SK-N-SH treated with all-trans-retinoic acid at 6 μM for 48 hours (cell line): ENCODE results near the gene MPC1.
"Not testable (repeated sequence)": the region's sequence is repeated elsewhere in the genome, so short reads cannot be mapped to it uniquely, and the experiment has no call there.

Source experiments
- ATAC-seq: fragments of 200-7000 bp; cut with Tn5 transposase; 3 replicates; pipeline ENCODE4 v1.9.1; 2020; ENCODE audit warnings: mild to moderate bottlenecking, moderate library complexity
- BACH2 ChIP-seq: fragments of 250-450 bp; sonication (Bioruptor Pico); IDR thresholded peaks from 2 replicates; pipeline ENCODE4 v1.9.0; 2021; ENCODE audit warnings: mild to moderate bottlenecking, borderline replicate concordance
- CSDC2 ChIP-seq: fragments of 250-450 bp; sonication (Bioruptor Pico); IDR thresholded peaks from 2 replicates; pipeline ENCODE4 v1.5.0; 2020; ENCODE audit warnings: mild to moderate bottlenecking, moderate library complexity
- ESRRG ChIP-seq: fragments of 250-450 bp; sonication (Bioruptor Pico); IDR thresholded peaks from 2 replicates; pipeline ENCODE4 v1.6.1; 2021; ENCODE audit warnings: mild to moderate bottlenecking
- ISL1 ChIP-seq: fragments of 250-450 bp; sonication (Bioruptor Pico); IDR thresholded peaks from 2 replicates; pipeline ENCODE4 v2.1.2; 2022; ENCODE audit warnings: mild to moderate bottlenecking, moderate library complexity
- OSR1 ChIP-seq: fragments of 250-450 bp; sonication (Bioruptor Pico); IDR thresholded peaks from 2 replicates; pipeline ENCODE4 v1.8.0; 2022; ENCODE audit warnings: moderate library complexity, mild to moderate bottlenecking, inconsistent platforms
- PPARA ChIP-seq: fragments of 250-450 bp; sonication (Bioruptor Pico); IDR thresholded peaks from 2 replicates; pipeline ENCODE4 v1.5.0; 2020; ENCODE audit warnings: mild to moderate bottlenecking, borderline replicate concordance
- SNAI2 ChIP-seq: fragments of 250-450 bp; sonication (Bioruptor Pico); IDR thresholded peaks from 2 replicates; pipeline ENCODE4 v1.5.0; 2020; ENCODE audit warnings: mild to moderate bottlenecking, moderate library complexity
- TCF4 ChIP-seq: fragments of 250-450 bp; sonication (Bioruptor Pico); IDR thresholded peaks from 2 replicates; pipeline ENCODE4 v1.8.0; 2021; ENCODE audit warnings: mild to moderate bottlenecking, moderate library complexity, borderline replicate concordance
- TOX ChIP-seq: fragments of 250-450 bp; sonication (Bioruptor Pico); IDR thresholded peaks from 2 replicates; pipeline ENCODE4 v1.8.0; 2021; ENCODE audit warnings: mild to moderate bottlenecking, moderate library complexity, borderline replicate concordance
- ZFP3 ChIP-seq: fragments of 250-450 bp; sonication (Bioruptor Pico); IDR thresholded peaks from 2 replicates; pipeline ENCODE4 v1.5.0; 2020; ENCODE audit warnings: mild to moderate bottlenecking, moderate library complexity
- ZFP30 ChIP-seq: fragments of 450-650 bp; formaldehyde crosslinking; IDR thresholded peaks from 2 replicates; pipeline ENCODE4 v1.5.0; 2022; ENCODE audit warnings: mild to moderate bottlenecking, moderate library complexity
- ZNF565 ChIP-seq: fragments of 450-650 bp; formaldehyde crosslinking; conservative IDR thresholded peaks from 2 replicates; pipeline ENCODE4 v1.5.0; 2020; ENCODE audit warnings: low read depth, mild to moderate bottlenecking, moderate library complexity
- ZNF70 ChIP-seq: fragments of 450-650 bp; formaldehyde crosslinking; IDR thresholded peaks from 2 replicates; pipeline ENCODE4 v1.5.0; 2020; ENCODE audit warnings: mild to moderate bottlenecking, moderate library complexity
- ZNF8 ChIP-seq: fragments of 450-650 bp; formaldehyde crosslinking; IDR thresholded peaks from 2 replicates; pipeline ENCODE4 v1.5.0; 2020; ENCODE audit warnings: mild to moderate bottlenecking, moderate library complexity
- TF ChIP-seq, protein P1 (sequence below): fragments of 250-450 bp; sonication (Bioruptor Pico); IDR thresholded peaks from 2 replicates; pipeline ENCODE4 v1.8.0; 2021; ENCODE audit warnings: low read depth, mild to moderate bottlenecking, moderate library complexity, borderline replicate concordance
- TF ChIP-seq, protein P2 (sequence below): fragments of 250-450 bp; sonication (Bioruptor Pico); IDR thresholded peaks from 2 replicates; pipeline ENCODE4 v1.5.1; 2020; ENCODE audit warnings: low read depth, mild to moderate bottlenecking, moderate library complexity
- TF ChIP-seq, protein P3 (sequence below): fragments of 250-450 bp; sonication (Bioruptor Pico); IDR thresholded peaks from 2 replicates; pipeline ENCODE4 v1.8.0; 2020; ENCODE audit warnings: mild to moderate bottlenecking, moderate library complexity, borderline replicate concordance
- TF ChIP-seq, protein P4 (sequence below): fragments of 250-450 bp; sonication (Bioruptor Pico); IDR thresholded peaks from 2 replicates; pipeline ENCODE4 v1.5.0; 2020; ENCODE audit warnings: mild to moderate bottlenecking, moderate library complexity

The MPC1 gene

DNA sequence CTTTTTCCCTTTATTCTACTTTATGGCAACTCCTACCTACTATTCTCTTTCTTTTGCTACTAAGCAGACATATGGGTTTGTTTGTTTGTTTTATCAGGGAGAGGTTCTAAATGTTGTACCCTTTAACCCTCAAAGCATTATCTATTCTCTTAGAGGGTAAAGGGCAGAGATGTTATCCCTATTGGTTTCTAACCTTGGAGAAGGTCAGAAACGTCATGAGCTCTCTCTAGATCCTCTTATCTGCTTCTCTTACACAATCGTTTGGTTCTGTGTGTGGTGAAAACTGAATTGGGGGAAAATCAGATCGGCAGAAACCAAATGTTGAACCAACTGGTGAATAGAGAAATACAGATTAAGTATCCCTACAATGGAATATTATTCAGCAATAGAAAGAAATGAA is 6.4 kb upstream of the MPC1 start:
- TF ChIP-seq OSR1 (CRISPR knock-in tag) (no peak), ZNF70 (CRISPR knock-in tag) (no peak), ZNF565 (CRISPR knock-in tag) (no peak), PPARA (no peak), ZFP3 (CRISPR knock-in tag) (no peak), ZFP30 (CRISPR knock-in tag) (no peak), TCF4 (CRISPR knock-in tag) (no peak)
- TF ChIP-seq, protein P1, sequence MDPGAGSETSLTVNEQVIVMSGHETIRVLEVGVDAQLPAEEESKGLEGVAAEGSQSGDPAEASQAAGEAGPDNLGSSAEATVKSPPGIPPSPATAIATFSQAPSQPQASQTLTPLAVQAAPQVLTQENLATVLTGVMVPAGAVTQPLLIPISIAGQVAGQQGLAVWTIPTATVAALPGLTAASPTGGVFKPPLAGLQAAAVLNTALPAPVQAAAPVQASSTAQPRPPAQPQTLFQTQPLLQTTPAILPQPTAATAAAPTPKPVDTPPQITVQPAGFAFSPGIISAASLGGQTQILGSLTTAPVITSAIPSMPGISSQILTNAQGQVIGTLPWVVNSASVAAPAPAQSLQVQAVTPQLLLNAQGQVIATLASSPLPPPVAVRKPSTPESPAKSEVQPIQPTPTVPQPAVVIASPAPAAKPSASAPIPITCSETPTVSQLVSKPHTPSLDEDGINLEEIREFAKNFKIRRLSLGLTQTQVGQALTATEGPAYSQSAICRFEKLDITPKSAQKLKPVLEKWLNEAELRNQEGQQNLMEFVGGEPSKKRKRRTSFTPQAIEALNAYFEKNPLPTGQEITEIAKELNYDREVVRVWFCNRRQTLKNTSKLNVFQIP, result no peak
- no peak for ATAC-seq

DNA sequence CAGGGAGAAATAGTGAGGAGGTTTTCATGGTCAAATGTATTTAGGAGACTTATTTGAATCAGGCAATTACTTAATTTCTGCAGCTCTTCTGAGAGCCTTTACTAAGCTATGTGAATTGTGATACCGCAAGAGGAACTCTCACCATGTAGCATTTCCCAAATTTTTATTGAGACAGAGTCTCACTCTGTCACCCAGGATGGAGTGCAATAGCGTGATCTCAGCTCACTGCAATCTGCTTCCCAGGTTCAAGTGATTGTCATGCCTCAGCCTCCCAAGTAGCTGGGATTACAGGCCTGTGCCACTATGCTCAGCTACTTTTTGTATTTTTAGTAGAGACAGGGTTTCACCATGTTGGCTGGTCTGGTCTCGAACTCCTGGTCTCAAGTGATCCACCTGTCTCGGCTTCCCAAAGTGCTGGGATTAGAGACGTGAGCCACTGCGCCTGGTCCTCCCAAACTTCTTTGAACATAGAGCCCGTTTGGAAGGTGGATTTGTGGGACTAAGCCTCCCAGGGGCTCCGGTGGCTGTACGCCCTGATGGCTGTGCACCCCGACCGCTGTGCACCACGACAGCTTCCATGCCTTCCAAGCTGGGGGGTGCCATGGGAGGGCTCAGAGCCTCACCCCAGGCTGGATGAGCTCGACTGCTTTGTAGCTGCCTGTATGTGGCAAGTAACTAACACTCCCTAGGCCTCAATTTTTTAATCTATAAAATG is 5.7 kb upstream of the MPC1 start:
- no peak for ATAC-seq
- no peak for TF ChIP-seq SNAI2 (CRISPR knock-in tag)
- TF ChIP-seq BACH2 (CRISPR knock-in tag), result no peak
- TF ChIP-seq, protein P2, sequence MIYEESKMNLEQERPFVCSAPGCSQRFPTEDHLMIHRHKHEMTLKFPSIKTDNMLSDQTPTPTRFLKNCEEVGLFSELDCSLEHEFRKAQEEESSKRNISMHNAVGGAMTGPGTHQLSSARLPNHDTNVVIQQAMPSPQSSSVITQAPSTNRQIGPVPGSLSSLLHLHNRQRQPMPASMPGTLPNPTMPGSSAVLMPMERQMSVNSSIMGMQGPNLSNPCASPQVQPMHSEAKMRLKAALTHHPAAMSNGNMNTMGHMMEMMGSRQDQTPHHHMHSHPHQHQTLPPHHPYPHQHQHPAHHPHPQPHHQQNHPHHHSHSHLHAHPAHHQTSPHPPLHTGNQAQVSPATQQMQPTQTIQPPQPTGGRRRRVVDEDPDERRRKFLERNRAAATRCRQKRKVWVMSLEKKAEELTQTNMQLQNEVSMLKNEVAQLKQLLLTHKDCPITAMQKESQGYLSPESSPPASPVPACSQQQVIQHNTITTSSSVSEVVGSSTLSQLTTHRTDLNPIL (CRISPR knock-in tag), result no peak
- no peak for TF ChIP-seq ZNF70 (CRISPR knock-in tag)
- TF ChIP-seq ESRRG (CRISPR knock-in tag), result no peak
- TF ChIP-seq TOX (CRISPR knock-in tag), result no peak
- TF ChIP-seq, protein P1, result no peak
- no peak for TF ChIP-seq ZNF8
- TF ChIP-seq ISL1, result no peak
- TF ChIP-seq, protein P3, sequence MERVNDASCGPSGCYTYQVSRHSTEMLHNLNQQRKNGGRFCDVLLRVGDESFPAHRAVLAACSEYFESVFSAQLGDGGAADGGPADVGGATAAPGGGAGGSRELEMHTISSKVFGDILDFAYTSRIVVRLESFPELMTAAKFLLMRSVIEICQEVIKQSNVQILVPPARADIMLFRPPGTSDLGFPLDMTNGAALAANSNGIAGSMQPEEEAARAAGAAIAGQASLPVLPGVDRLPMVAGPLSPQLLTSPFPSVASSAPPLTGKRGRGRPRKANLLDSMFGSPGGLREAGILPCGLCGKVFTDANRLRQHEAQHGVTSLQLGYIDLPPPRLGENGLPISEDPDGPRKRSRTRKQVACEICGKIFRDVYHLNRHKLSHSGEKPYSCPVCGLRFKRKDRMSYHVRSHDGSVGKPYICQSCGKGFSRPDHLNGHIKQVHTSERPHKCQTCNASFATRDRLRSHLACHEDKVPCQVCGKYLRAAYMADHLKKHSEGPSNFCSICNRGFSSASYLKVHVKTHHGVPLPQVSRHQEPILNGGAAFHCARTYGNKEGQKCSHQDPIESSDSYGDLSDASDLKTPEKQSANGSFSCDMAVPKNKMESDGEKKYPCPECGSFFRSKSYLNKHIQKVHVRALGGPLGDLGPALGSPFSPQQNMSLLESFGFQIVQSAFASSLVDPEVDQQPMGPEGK (CRISPR knock-in tag), result no peak
- no peak for TF ChIP-seq ZFP3 (CRISPR knock-in tag)
- TF ChIP-seq OSR1 (CRISPR knock-in tag), result no peak
- no peak for TF ChIP-seq ZNF565 (CRISPR knock-in tag)
- no peak for TF ChIP-seq CSDC2 (CRISPR knock-in tag)

DNA sequence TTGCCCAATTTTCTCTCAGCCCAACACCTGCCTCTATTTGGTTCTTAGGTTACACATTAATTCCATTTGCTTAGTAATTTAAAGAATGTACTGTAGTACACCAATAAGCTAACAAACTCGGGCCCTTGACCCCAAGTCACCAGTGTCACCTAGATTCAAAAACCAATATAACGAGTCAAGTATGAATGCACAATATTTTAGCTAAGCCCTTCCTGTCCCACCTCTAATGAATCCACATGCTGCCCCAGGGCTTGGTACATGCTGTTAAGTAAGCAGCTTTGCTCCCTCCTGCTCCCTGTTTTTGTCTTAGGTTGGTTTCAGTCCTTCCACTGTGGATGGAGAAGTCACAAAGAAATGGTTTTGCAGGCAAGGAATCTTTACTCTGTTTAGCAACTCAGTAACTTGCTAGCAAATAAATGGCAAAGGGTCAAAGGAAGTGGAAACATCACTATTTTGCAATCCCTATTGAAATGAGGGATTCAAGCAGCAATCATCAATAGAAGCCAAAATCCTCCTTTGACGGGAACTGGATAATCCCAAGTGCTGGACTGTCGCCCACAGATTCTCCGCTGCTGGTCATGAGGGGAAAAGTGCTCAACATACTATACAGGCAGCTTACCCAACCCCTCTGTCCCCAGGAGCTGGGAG is 5.0 kb upstream of the MPC1 start:
- ATAC-seq, result no peak

DNA sequence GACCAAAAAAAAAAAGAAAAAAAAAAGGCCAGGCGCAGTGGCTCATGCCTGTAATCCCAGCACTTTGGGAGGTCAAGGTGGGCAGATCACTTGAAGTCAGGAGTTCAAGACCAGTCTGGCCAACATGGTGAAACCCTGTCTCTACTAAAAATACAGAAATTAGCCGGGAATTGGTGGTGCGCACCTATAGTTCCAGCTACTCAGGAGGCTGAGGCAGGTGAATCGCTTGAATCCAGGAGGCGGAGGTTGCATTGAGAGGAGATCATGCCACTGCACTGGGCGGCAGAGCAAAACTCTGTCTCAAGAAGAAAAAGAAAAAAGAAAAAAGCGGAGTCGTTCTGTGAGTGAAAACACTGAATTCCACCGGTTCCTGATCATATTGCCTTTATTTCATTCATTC is 4.4 kb upstream of the MPC1 start:
- not testable (repeated sequence) for ATAC-seq

More for the DNA sequence above, 5.0 kb upstream of the MPC1 start:
- TF ChIP-seq BACH2 (CRISPR knock-in tag) (no peak), ZNF565 (CRISPR knock-in tag) (no peak), ZNF70 (CRISPR knock-in tag) (no peak), CSDC2 (CRISPR knock-in tag) (no peak), SNAI2 (CRISPR knock-in tag) (no peak), ISL1 (no peak), PPARA (no peak), ZNF8 (no peak), TOX (CRISPR knock-in tag) (no peak), ZFP30 (CRISPR knock-in tag) (no peak), ESRRG (CRISPR knock-in tag) (no peak)
- TF ChIP-seq, protein P1, result no peak
- TF ChIP-seq, protein P4, sequence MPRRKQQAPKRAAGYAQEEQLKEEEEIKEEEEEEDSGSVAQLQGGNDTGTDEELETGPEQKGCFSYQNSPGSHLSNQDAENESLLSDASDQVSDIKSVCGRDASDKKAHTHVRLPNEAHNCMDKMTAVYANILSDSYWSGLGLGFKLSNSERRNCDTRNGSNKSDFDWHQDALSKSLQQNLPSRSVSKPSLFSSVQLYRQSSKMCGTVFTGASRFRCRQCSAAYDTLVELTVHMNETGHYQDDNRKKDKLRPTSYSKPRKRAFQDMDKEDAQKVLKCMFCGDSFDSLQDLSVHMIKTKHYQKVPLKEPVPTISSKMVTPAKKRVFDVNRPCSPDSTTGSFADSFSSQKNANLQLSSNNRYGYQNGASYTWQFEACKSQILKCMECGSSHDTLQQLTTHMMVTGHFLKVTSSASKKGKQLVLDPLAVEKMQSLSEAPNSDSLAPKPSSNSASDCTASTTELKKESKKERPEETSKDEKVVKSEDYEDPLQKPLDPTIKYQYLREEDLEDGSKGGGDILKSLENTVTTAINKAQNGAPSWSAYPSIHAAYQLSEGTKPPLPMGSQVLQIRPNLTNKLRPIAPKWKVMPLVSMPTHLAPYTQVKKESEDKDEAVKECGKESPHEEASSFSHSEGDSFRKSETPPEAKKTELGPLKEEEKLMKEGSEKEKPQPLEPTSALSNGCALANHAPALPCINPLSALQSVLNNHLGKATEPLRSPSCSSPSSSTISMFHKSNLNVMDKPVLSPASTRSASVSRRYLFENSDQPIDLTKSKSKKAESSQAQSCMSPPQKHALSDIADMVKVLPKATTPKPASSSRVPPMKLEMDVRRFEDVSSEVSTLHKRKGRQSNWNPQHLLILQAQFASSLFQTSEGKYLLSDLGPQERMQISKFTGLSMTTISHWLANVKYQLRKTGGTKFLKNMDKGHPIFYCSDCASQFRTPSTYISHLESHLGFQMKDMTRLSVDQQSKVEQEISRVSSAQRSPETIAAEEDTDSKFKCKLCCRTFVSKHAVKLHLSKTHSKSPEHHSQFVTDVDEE (CRISPR knock-in tag), result no peak
